Progenitor cell of endocrine pancreas (in vitro differentiated cells): Measurements from ENCODE around the gene PTPN13. TPM values are rescaled to one million over a fixed set of nuclear protein-coding genes. Genes with fewer than 3 reads are reported as not detected.

ENCODE experiments used
- DNase-seq: peaks from one replicate; pipeline ENCODE4 v3.0.0; 2021; ENCODE audit warnings: low spot score; ENCODE audit not compliant: unreplicated experiment
- H3K27ac Mint-ChIP-seq: 2 replicates; pipeline ENCODE4 v1.8.0; 2021; ENCODE audit warnings: mild to moderate bottlenecking, moderate library complexity, mixed read lengths
- H3K27me3 Mint-ChIP-seq: 2 replicates; pipeline ENCODE4 v1.8.0; 2021; ENCODE audit warnings: mixed read lengths
- H3K36me3 Mint-ChIP-seq: 2 replicates; pipeline ENCODE4 v1.8.0; 2022; ENCODE audit warnings: mixed read lengths; ENCODE audit not compliant: insufficient read depth
- H3K4me1 Mint-ChIP-seq: 2 replicates; pipeline ENCODE4 v1.8.0; 2021; ENCODE audit warnings: low read depth, mixed read lengths
- H3K4me3 Mint-ChIP-seq: 2 replicates; pipeline ENCODE4 v1.8.0; 2021; ENCODE audit warnings: low read depth, mild to moderate bottlenecking, moderate library complexity, mixed read lengths
- H3K9me3 Mint-ChIP-seq: 2 replicates; pipeline ENCODE4 v1.8.0; 2021; ENCODE audit warnings: low read depth, mixed read lengths
- total RNA-seq: library from RNA; stranded (reverse); gene quantifications from 2 replicates; pipeline ENCODE4 v1.2.1, GENCODE V29; 2021
- TF ChIP-seq, protein P1 (sequence below): fragments of 200-600 bp; sonication (generic); IDR thresholded peaks from one replicate; pipeline ENCODE4 v1.5.0; 2021; ENCODE audit warnings: antibody characterized with exemption, mild to moderate bottlenecking; ENCODE audit not compliant: unreplicated experiment

PTPN13 gene
- total RNA-seq, 1 donor from 2014 or later: 63.1 TPM

DNA sequence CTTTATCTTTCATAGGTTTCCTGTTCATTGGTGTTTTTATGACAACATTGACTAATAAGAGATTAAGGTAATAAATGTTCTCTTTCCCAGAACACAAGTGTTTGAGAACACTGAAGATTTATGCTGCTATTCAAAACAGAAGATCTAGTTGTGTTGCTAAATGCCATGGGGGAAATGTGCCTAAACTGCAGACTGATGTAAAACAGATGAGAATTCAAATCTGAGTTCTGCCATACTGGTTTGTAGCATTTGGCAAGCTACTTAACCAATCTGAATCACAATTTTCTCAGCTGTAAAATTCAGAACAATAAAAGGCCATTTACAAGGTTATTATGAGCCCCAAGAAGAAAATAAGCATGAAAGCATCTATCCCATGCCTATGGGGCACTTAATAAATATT is 252.8 kb downstream of the PTPN13 start:
- Mint-ChIP-seq H3K9me3 (peaks cover 4% of the 10 kb centered on the region), H3K4me1 (peaks cover 2% of the 10 kb centered on the region), H3K27ac (no peak overlapping the region), H3K27me3 (peaks cover 2% of the 10 kb centered on the region), H3K4me3 (no peak overlapping the region), H3K36me3 (no peaks in the 10 kb centered on the region)
- DNase-seq: no peak
- TF ChIP-seq, protein P1, sequence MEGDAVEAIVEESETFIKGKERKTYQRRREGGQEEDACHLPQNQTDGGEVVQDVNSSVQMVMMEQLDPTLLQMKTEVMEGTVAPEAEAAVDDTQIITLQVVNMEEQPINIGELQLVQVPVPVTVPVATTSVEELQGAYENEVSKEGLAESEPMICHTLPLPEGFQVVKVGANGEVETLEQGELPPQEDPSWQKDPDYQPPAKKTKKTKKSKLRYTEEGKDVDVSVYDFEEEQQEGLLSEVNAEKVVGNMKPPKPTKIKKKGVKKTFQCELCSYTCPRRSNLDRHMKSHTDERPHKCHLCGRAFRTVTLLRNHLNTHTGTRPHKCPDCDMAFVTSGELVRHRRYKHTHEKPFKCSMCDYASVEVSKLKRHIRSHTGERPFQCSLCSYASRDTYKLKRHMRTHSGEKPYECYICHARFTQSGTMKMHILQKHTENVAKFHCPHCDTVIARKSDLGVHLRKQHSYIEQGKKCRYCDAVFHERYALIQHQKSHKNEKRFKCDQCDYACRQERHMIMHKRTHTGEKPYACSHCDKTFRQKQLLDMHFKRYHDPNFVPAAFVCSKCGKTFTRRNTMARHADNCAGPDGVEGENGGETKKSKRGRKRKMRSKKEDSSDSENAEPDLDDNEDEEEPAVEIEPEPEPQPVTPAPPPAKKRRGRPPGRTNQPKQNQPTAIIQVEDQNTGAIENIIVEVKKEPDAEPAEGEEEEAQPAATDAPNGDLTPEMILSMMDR: no peak

DNA sequence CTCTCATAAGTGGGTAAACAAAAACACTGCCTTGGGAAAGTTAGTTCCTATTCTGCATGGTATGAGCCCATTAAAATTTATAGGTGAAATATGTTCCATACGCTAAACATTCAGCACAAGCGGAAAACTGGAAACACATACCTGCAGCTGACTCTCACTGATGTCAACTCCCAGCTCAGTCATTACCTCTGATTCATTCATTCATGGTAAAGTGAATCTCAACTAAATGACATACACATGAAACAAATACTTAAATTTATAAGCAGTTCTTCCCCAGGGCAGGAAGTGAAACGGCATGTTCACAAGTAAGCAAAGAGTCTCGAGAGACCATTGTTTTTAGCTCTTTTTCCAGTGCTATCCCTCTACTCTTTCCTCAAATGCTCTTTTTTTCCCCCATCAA is 253.5 kb downstream of the PTPN13 start:
- Mint-ChIP-seq H3K9me3 (peaks cover 4% of the 10 kb centered on the region), H3K27ac (no peak overlapping the region), H3K4me1 (peaks cover 2% of the 10 kb centered on the region), H3K27me3 (peaks cover 2% of the 10 kb centered on the region), H3K36me3 (no peaks in the 10 kb centered on the region), H3K4me3 (no peak overlapping the region)
- TF ChIP-seq, protein P1: no peak
- no peak for DNase-seq

DNA sequence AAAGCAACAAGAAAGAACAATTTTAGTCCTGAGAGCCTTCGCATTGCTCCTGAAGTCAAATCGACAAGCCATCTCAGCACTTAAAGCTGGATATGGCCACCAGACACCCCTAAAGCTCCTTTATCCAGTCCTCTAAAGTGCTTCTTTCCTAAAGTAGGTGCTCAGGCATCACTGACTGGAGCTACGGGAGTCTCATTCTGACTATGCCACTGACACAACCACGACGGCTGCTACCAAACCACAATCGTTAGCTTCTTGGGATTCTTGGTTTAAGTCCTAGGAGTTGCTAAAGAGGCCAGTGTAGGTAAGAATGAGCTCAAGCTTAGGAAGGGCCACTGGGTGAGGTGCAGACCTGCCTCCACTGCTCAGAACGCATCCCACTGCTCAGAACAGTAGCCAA is 254.0 kb downstream of the PTPN13 start:
- no peak for DNase-seq
- H3K9me3 Mint-ChIP-seq: peaks cover 4% of the 10 kb centered on the region
- H3K4me3 Mint-ChIP-seq: no peak overlapping the region
- H3K27ac Mint-ChIP-seq: no peak overlapping the region
- peaks cover 2% of the 10 kb centered on the region for H3K27me3 Mint-ChIP-seq
- H3K4me1 Mint-ChIP-seq: peaks cover 2% of the 10 kb centered on the region
- TF ChIP-seq, protein P1: no peak
- H3K36me3 Mint-ChIP-seq: no peaks in the 10 kb centered on the region

DNA sequence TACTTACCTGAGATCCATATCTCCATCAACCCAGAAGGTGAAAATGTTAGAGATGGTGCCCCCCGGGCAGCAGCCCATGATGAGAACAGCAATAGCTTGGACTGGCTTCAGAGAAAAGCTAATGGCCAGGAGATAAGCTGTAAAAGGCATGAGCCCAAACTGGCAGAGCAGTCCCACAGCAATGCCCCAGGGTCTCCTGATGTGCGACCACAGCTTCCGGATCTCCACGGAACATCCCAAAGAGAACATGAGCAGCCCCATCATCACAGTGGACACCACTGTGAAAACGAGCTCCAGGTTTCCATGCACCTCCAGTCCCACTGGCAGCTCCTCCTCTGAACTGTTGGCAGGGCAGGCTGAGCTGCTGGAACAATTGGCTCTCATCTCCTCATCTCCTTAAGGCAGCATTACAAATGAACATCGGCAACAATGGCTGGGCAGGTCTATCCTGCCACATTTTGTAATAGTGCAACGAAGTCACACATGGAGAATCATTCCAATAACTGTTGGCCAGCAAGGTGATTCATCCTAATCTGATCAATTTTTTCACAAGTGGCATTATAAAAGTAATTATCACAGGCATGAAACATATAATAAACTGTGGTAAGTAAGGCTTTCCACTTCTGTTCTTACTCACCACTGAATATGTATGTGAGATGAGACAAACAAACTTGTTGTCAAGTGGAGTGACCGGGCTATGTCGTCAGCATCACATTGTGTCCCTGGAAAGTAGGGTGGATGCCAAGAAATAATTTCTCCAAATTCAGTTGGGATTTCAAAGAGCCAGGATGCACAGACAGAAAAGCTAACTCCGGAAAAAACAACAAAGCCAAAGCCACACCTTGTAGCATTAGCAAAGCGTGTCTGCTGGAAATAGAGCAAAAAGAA is 254.9 kb downstream of the PTPN13 start, which contains the start of gene SLC10A6:
TSS of gene SLC10A6 (minus strand) at position 653 of the 888 bp plus-strand sequence. CDS start at position 384, 269 bp downstream.
- TF ChIP-seq, protein P1: no peak
- no peak for DNase-seq
- Mint-ChIP-seq H3K9me3 (peaks cover 4% of the 10 kb centered on the region), H3K36me3 (no peaks in the 10 kb centered on the region), H3K27ac (no peak within 1 kb of the TSS), H3K27me3 (peaks cover 2% of the 10 kb centered on the region), H3K4me1 (peaks cover 2% of the 10 kb centered on the region), H3K4me3 (no peak within 1 kb of the TSS)

DNA sequence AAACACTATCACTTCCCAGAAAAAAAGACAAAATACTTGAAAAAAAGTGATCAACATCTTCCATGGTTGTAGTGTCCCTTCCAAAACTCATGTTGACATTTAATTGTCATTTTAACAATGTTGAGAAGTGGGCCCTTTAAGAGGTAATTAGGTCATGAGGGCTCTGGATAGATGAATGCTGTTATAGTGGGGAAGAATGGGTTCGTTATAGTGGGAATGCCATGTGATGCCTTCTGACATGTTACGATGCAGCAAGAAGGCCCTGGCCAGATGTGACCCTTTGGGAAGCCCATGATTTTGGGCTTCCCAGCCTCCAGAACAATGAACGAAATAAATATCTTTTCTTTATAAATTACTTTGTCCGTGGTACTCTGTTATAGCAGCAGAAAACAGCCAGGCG is 259.1 kb downstream of the PTPN13 start:
- DNase-seq: no peak
- Mint-ChIP-seq H3K9me3 (no peaks in the 10 kb centered on the region), H3K4me3 (no peak overlapping the region), H3K4me1 (peaks cover 4% of the 10 kb centered on the region), H3K27me3 (peaks cover 2% of the 10 kb centered on the region), H3K27ac (no peak overlapping the region), H3K36me3 (no peaks in the 10 kb centered on the region)
- TF ChIP-seq, protein P1: no peak
